SH-SY5Y (cell line): ENCODE results near the gene CCDC78.

Experiments
- GATA2 ChIP-seq: IDR thresholded peaks from 2 replicates; pipeline ENCODE4 v1.6.1; 2011; ENCODE audit warnings: mild to moderate bottlenecking, low read depth, low read length
- GATA3 ChIP-seq: IDR thresholded peaks from 2 replicates; pipeline ENCODE4 v1.6.1; 2011; ENCODE audit warnings: low read depth, mild to moderate bottlenecking, low read length, moderate library complexity

- TF ChIP-seq GATA2 (no peak), GATA3 (no peak)
Observed at GRCh38 chr16:746637-747036, 20.4 kb upstream of the CCDC78 start.
